OCI-LY1 (cell line): ENCODE data around the gene CHCHD6.

Experiments
- H2AFZ ChIP-seq: fragments of 200-600 bp; sonication (generic), shearing (Covaris generic); 2 replicates; pipeline ENCODE4 v1.6.0; 2014; ENCODE audit warnings: antibody characterized with exemption, mild to moderate bottlenecking, low read length
- H3F3A ChIP-seq: fragments of 200-600 bp; sonication (generic), shearing (Covaris generic); 2 replicates; pipeline ENCODE4 v1.6.0; 2014; ENCODE audit warnings: mild to moderate bottlenecking, antibody characterized with exemption, low read length, moderate library complexity; ENCODE audit not compliant: insufficient read depth
- H3K27ac ChIP-seq: fragments of 200-600 bp; sonication (generic); 2 replicates; pipeline ENCODE4 v1.5.1; 2014; ENCODE audit warnings: low read length, mixed run types, mild to moderate bottlenecking, low read depth; ENCODE audit not compliant: poor library complexity, severe bottlenecking
- H3K27me3 ChIP-seq: fragments of 200-600 bp; sonication (generic); 2 replicates; pipeline ENCODE4 v1.6.0; 2014; ENCODE audit warnings: antibody characterized with exemption, mild to moderate bottlenecking, low read length, moderate library complexity; ENCODE audit not compliant: insufficient read depth
- H3K36me3 ChIP-seq: fragments of 200-600 bp; sonication (generic); 2 replicates; pipeline ENCODE4 v1.6.1; 2014; ENCODE audit warnings: mild to moderate bottlenecking, antibody characterized with exemption, low read length, moderate library complexity, mixed read lengths; ENCODE audit not compliant: insufficient read depth
- H3K4me1 ChIP-seq: fragments of 200-600 bp; sonication (generic); 2 replicates; pipeline ENCODE4 v1.5.1; 2014; ENCODE audit warnings: mild to moderate bottlenecking, low read length, moderate library complexity; ENCODE audit not compliant: insufficient read depth, severe bottlenecking
- H3K4me2 ChIP-seq: fragments of 200-600 bp; sonication (generic), shearing (Covaris generic); 2 replicates; pipeline ENCODE4 v1.6.1; 2014; ENCODE audit warnings: low read length
- H3K4me3 ChIP-seq: fragments of 200-600 bp; sonication (generic); 2 replicates; pipeline ENCODE4 v1.5.1; 2014; ENCODE audit warnings: low read length, low read depth, mild to moderate bottlenecking, mixed read lengths; ENCODE audit not compliant: poor library complexity, severe bottlenecking
- H3K79me2 ChIP-seq: fragments of 200-600 bp; shearing (Covaris generic); 2 replicates; pipeline ENCODE4 v1.6.1; 2016; ENCODE audit warnings: mixed run types, low read length, mixed read lengths; ENCODE audit not compliant: insufficient read depth
- H3K9ac ChIP-seq: fragments of 200-600 bp; sonication (generic), shearing (Covaris generic); 2 replicates; pipeline ENCODE4 v1.6.1; 2014; ENCODE audit warnings: mild to moderate bottlenecking, low read length, mixed read lengths
- H3K9me2 ChIP-seq: fragments of 200-600 bp; sonication (generic), shearing (Covaris generic); 2 replicates; pipeline ENCODE4 v1.6.1; 2014; ENCODE audit warnings: low read depth, mild to moderate bottlenecking, low read length, mixed read lengths
- H3K9me3 ChIP-seq: fragments of 200-600 bp; shearing (Covaris generic); 2 replicates; pipeline ENCODE4 v1.6.1; 2014; ENCODE audit warnings: low read length, mixed read lengths
- H4K20me1 ChIP-seq: fragments of 200-600 bp; sonication (generic), shearing (Covaris generic); 2 replicates; pipeline ENCODE4 v1.6.0; 2016; ENCODE audit warnings: mild to moderate bottlenecking, low read length; ENCODE audit not compliant: insufficient read depth
- CTCF ChIP-seq: fragments of 200-600 bp; sonication (generic), shearing (Covaris generic); IDR thresholded peaks from 2 replicates; pipeline ENCODE4 v1.5.1; 2017; ENCODE audit warnings: mild to moderate bottlenecking, antibody characterized with exemption, low read length, moderate library complexity, mixed read lengths
- EZH2 ChIP-seq: fragments of 200-600 bp; sonication (generic), shearing (Covaris generic); IDR thresholded peaks from 2 replicates; pipeline ENCODE4 v1.8.0; 2017; ENCODE audit warnings: borderline replicate concordance, mixed run types, mild to moderate bottlenecking, antibody characterized with exemption, low read length, moderate library complexity, mixed read lengths

Gene CHCHD6

GRCh38 chr3:126818400-126819095 lies 114.5 kb downstream of the CHCHD6 start:
- Histone ChIP-seq H3K36me3 (no peaks in the 10 kb centered on the region), H3K4me1 (no peaks in the 10 kb centered on the region), H3K4me2 (no peak overlapping the region), H3F3A (no peaks in the 10 kb centered on the region), H4K20me1 (no peaks in the 10 kb centered on the region), H2AFZ (no peak overlapping the region), H3K9me2 (no peaks in the 10 kb centered on the region), H3K9me3 (no peaks in the 10 kb centered on the region), H3K4me3 (no peak overlapping the region), H3K27ac (no peak overlapping the region), H3K9ac (no peak overlapping the region), H3K79me2 (no peaks in the 10 kb centered on the region), H3K27me3 (no peaks in the 10 kb centered on the region)
- TF ChIP-seq EZH2 (no peak), CTCF (no peak)

- no peaks in the 10 kb centered on the region for H3K9me3 ChIP-seq
- no peak overlapping the region for H3K27ac ChIP-seq
- H3K4me3 ChIP-seq = no peak overlapping the region
- no peaks in the 10 kb centered on the region for H3F3A ChIP-seq
- H3K9me2 ChIP-seq = no peaks in the 10 kb centered on the region
- no peak overlapping the region for H2AFZ ChIP-seq
- no peak for TF ChIP-seq EZH2
- TF ChIP-seq CTCF = no peak
- H4K20me1 ChIP-seq = no peaks in the 10 kb centered on the region
- H3K27me3 ChIP-seq = no peaks in the 10 kb centered on the region
- H3K36me3 ChIP-seq = no peaks in the 10 kb centered on the region
- no peak overlapping the region for H3K9ac ChIP-seq
- no peak overlapping the region for H3K4me2 ChIP-seq
- no peaks in the 10 kb centered on the region for H3K4me1 ChIP-seq
- no peaks in the 10 kb centered on the region for H3K79me2 ChIP-seq
Observed at GRCh38 chr3:126826693-126827092, 122.7 kb downstream of the CHCHD6 start.

- no peaks in the 10 kb centered on the region for H3K79me2 ChIP-seq
- no peak overlapping the region for H3K27ac ChIP-seq
- H3K9me2 ChIP-seq = no peaks in the 10 kb centered on the region
- no peak overlapping the region for H3K4me3 ChIP-seq
- H2AFZ ChIP-seq = no peak overlapping the region
- no peaks in the 10 kb centered on the region for H3K4me1 ChIP-seq
- H3K36me3 ChIP-seq = no peaks in the 10 kb centered on the region
- no peak overlapping the region for H3K4me2 ChIP-seq
- no peaks in the 10 kb centered on the region for H3F3A ChIP-seq
- no peaks in the 10 kb centered on the region for H3K9me3 ChIP-seq
- TF ChIP-seq CTCF (no peak), EZH2 (no peak)
- H3K9ac ChIP-seq = no peak overlapping the region
- no peaks in the 10 kb centered on the region for H4K20me1 ChIP-seq
- no peaks in the 10 kb centered on the region for H3K27me3 ChIP-seq
Observed at GRCh38 chr3:126827121-126827520, 123.1 kb downstream of the CHCHD6 start.
